ENCODE data around the gene TP53. TPM values are rescaled to one million over a fixed set of nuclear protein-coding genes. Genes with fewer than 3 reads are reported as not detected.

The TP53 gene
- total and polyA plus RNA-seq, 9 of the 15 experiments (the other 6 are each of a cell fraction or from before 2014, with no cell fraction given): 2.8 to 14.0 (median 7.1) TPM

- H3K9me1 ChIP-seq (ENCODE audit: control insufficient read depth, insufficient read depth, low read length): no peaks in the 10 kb centered on the region
- no peak within 1 kb of the TSS; a peak in 1 of 4 replicates for H3K9ac ChIP-seq (ENCODE audit: insufficient read depth in 1 of 2, low read depth in 2 of 2, low read length in 2 of 2)
- H3K4me2 ChIP-seq (ENCODE audit: insufficient read depth, low read length): no peak within 1 kb of the TSS
- DNase-seq (ENCODE audit: extremely low read depth in 1 of 4, low spot score in 3 of 4) (no peak), FAIRE-seq (no peak), ATAC-seq (no peak)
- TF ChIP-seq JUND (IDR thresholded peaks at IDR 0.05; ENCODE audit: borderline replicate concordance, low read depth, low read length) (no peak), JUND (tag; IDR thresholded peaks at IDR 0.05; ENCODE audit: borderline replicate concordance, low read depth, low read length) (no peak), NBN (IDR thresholded peaks at IDR 0.05; ENCODE audit: low read depth) (no peak), SNAPC5 (CRISPR knock-in tag; IDR thresholded peaks at IDR 0.05) (no peak), TCF7 (IDR thresholded peaks at IDR 0.05; ENCODE audit: borderline replicate concordance) (no peak), NR2C1 (IDR thresholded peaks at IDR 0.05) (peak; percentile 53; the same call in 1 of the 2 replicates), NR2C1 (tag; IDR thresholded peaks at IDR 0.05) (peak; percentile 44), ZNF511 (CRISPR knock-in tag; IDR thresholded peaks at IDR 0.05) (no peak), SIRT6 (IDR thresholded peaks at IDR 0.05; ENCODE audit: low read depth, low read length) (no peak), FUS (optimal IDR thresholded peaks at IDR 0.05; ENCODE audit: low read depth, low read length) (no peak), ETS1 (conservative IDR thresholded peaks at IDR 0.05; ENCODE audit: control insufficient read depth, low read depth, low read length) (no peak), RBM25 (IDR thresholded peaks at IDR 0.05; ENCODE audit: low read depth, low read length, severe bottlenecking) (no peak), EGR1 (conservative IDR thresholded peaks at IDR 0.05) (peak; percentile 57; the same call in 1 of the 2 replicates), FOXM1 (IDR thresholded peaks at IDR 0.05; ENCODE audit: low read depth) (no peak), FOXM1 (CRISPR knock-in tag; IDR thresholded peaks at IDR 0.05; ENCODE audit: low read depth) (no peak), ZNF780A (CRISPR knock-in tag; IDR thresholded peaks at IDR 0.05) (no peak), NR2C2 (CRISPR knock-in tag; IDR thresholded peaks at IDR 0.05) (peak; percentile 56; the same call in 1 of the 2 replicates), NR2C2 (tag; IDR thresholded peaks at IDR 0.05) (peak; percentile 66)
- no TSS peak for BruUV-seq (replicated peaks)
- H3K36me3 ChIP-seq (ENCODE audit: control insufficient read depth, insufficient read depth, low read length): no peaks in the 10 kb centered on the region
- WGBS (ENCODE audit: insufficient coverage, low coverage, missing lambda C conversion rate): 59% methylated on average over 10 of the region's 13 CpGs
- no peaks in the 10 kb centered on the region for H3K9me3 ChIP-seq (replicated peaks; ENCODE audit: control insufficient read depth, insufficient read depth, low read depth, low read length)
- ChIA-PET POLR2A (interaction anchor here (0.6 to 2.6 kb wide), 4 partner anchors 20 to 387 kb away, joined by 3 to 19 read pairs (median 6); partner anchors contain the start of genes ATP1B2 and TP53), CTCF (ENCODE audit: low intra/inter-chr PET ratio) (no interaction called here)
- H2AFZ ChIP-seq (ENCODE audit: low read depth, low read length): no peak within 1 kb of the TSS
- intact Hi-C loops (cut with micrococcal nuclease) (no loop called here), in situ Hi-C loops (cut with MboI) (loop anchor here (5.0 kb wide), 1 partner anchor 57 kb away; the partner anchor contains the start of genes TP53 and WRAP53)
- no peak within 1 kb of the TSS for H3K4me3 ChIP-seq
- H3K27ac ChIP-seq (ENCODE audit: extremely low read depth, low read depth, low read length): no peak within 1 kb of the TSS
- H4K20me1 ChIP-seq (replicated peaks; ENCODE audit: control insufficient read depth, insufficient read depth, low read length): no peaks in the 10 kb centered on the region
- no peaks in the 10 kb centered on the region for H3K27me3 ChIP-seq (ENCODE audit: control insufficient read depth in 2 of 2, insufficient read depth in 2 of 2, low read length in 2 of 2)
- no peaks in the 10 kb centered on the region for H3K79me2 ChIP-seq (ENCODE audit: control insufficient read depth, insufficient read depth, low read length)
- H3K4me1 ChIP-seq (replicated peaks in 1 of 2; ENCODE audit: control insufficient read depth in 2 of 2, insufficient read depth in 2 of 2, low read length in 2 of 2): peaks cover 0 to 20% of the 10 kb centered on the region in 2 experiments; a peak in 4 of 5 replicates
These were observed 57.2 kb downstream of the TP53 start, which contains the start of gene SHBG for GRCh38 chr17:7629939-7630571. TSS of gene SHBG (plus strand) at chr17:7630135. CDS start at chr17:7630173, 38 bp downstream.
